ENCODE data around the gene LECT2.

LECT2 gene

DNA sequence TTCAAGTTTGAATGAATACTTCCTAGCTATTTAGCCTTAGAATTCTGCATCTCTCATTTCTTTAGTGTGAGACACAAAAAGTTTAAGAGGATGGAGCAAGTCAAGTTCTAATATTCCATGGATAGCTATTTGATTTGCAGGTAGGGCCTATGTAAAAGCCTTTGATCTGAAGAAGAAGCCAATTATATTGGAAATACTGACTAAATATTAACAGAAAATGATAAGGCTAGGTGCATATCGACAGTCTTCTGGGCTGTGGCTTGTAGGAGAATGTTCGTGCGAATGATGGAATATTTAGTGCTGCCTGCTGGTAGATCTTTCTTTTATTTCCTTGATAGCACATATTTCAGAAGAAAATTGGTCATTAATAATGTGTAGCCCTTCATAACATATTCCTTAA lies at the start of gene LECT2:
Gene LECT2, minus strand, starts transcription at position 85 of the 400 bp plus-strand sequence. CDS start 150 bp downstream, outside the sequence.
- no peak for DNase-seq

DNA sequence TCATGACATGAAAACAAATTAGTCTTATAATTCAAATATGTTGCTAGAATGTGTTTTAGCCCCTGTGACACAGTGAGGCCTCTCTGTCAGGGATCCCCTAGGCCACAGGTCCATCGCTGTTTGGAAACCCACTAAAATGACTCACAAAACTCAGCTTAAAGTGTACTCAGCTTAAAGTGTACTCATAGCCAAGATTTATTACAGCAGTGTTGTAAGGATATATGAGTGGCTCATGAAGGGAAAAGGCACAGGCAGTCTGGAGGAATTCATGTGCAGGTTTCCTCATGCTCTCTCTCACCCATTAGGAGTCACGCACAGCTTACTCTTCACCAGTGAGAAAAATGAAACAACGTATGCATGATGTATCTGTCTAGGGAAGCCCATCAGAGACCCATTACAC lies 49.7 kb upstream of the LECT2 start:
- no peak for DNase-seq

DNA sequence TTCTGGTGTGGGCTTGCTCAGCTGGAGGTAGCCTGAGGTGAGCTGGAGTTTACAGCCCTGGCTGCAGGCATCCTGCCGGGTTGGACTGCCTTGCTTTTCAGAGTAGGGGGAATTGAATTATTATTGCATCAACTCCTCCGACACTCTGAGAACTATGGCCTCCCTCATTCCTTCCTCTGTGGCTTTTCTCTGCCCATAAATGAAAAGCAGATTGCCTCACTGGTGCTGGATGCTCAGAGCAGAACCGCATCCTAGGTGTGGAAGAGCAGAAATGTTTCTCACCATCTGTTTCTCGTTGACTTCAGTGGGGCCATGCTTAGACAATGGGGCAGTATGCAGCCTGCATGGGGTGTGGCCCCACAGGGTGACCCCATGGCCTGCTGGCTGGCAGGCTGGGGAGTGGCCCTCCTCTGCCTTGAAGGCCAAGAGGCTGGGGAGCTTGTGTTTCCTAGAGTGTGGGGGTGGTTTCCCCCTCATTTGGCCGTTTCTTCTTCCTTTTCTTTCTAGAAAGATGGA lies 46.7 kb upstream of the LECT2 start:
- no peak for DNase-seq

DNA sequence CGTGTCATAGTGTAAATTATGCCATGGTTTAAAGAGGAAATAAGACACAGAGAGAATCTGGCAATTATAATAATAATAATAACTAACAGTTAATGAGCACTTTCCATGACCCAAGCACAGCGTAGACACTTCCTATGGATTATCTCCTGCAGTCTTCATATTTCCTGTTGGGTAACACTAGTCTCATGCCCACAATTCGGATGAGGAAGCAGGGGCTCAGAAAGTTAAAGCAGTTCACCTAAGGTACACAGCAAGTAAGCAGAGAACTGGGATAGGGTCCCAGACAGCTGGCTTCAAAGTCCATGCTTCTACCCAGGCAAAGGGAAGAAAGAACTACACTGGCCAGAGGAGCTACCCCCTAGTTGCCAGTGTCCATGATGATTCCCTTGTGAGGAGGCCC lies 46.1 kb upstream of the LECT2 start:
- DNase-seq = no peak

DNA sequence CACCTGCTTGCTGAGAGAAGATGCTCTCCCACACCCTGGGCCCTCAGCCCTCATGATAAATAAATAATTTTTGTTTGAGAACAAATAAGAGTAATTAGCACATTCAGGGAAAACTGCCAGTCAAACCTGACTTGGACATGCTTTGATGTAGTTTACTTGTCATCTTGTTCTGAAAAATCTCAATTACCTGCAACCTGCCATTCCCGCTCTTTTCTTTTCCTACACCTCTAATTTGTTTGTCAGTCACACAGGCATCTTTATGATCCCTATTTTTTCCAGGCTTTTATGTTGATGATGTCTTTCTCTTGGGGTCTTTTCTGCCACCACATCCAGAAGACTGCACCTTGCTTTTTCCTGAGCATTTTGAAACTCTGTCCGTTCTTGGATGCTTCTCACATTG lies 45.4 kb upstream of the LECT2 start:
- no peak for DNase-seq

DNA sequence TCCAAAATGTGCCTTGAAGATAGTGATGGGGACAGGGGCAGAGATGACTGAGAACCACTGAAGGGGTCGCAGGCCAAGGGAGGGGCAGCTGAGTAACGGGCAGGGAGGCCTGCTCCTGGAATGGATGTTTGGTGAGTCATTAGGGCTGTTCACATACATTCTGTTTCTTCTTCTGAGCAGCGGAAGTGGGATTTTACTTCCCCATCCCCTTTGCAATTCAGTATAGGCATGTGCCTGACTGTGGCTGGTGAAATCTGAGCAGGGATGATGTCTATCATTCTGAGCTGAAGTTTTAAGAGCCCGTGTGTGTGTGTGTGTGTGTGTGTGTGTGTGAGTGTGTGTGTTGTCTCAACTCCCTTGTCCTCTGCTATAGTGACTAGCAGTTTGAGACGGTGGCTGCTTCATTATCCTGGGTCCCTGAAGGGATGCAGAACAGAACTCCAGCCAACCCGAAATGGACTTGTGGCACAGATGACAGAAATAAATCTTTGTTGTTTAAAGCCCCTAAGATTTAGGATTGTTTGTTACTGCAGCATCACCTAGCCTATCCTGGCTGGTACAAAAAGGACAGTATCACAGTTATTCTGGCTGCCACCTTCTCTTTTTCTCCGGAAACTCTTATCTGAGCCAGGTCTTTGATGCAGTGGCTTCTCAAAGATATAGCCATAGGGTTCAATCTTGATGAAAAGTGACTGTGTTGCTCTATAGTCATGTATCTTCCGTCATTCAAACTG lies 44.8 kb upstream of the LECT2 start:
- DNase-seq = peak in 1 of 2 donors; percentile 43

DNA sequence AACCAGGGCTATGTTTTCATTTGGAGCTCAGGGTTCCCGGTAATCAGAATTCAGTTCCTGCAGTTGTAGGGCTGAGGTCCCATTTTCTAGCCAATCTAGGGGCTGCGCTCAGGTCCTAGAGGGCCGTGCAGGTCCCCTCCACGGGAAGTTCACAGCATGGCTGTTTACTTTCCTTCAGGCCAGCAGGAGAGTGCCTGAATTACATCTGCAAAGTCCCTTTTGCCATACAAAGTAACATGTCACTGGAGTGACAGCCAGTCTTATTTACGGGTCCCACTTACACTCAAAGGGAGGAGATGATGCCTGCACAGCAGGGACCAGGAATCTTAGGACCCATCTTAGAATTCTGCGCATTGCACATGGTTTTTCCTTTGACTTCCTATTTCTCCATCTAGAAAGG lies 44.1 kb upstream of the LECT2 start:
- DNase-seq = no peak

DNA sequence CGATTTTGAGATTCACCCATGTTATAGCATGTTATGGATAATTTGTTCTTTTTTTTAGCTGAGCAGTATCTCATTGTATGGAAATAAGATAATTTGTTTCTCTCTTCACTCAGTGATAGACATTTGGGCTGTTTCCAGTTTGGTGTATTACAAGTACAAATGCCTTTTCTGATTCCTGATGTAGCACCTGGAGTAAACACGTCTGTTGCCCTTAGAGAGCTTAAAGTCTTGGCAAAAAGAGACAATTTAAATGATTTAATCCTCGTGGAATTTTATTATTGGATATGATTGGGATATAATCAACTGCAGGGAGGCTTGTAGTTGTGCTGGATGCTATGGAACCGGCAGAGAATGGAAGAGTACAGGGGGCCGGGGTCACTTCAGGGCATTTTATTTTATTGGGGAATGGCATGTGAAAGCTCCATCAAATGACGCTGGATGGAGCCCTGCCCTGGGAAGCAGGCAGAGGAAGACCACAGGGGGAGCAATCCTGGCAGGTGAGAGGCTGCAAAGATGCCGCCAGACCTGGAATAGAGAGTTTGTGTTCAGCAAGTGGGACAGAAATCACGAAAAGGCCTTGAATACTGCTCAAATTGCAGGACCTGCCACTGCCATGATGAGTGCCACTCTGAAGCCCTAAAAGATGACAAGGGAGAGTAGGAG lies 43.0 kb upstream of the LECT2 start:
- DNase-seq = no peak

DNA sequence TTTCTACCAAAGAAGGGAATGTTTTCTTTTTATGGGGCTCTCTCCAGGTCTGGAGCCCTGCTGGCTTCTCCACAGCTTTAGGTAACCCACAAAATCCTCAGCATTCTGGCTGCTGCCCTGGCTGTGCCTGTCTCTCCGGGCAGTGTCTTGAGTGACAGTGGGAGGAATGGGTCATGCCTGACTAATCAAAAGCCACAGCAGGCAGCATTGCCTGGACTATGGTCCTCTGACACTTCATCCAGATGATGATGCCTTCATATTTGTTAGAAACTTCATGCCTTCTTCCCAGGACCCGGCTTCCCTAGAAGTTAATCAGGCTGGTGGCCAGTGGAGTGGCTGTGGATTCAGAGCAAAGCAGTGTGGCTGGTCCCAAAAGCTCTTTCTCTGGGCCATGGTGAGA lies 41.8 kb upstream of the LECT2 start:
- no peak for DNase-seq

DNA sequence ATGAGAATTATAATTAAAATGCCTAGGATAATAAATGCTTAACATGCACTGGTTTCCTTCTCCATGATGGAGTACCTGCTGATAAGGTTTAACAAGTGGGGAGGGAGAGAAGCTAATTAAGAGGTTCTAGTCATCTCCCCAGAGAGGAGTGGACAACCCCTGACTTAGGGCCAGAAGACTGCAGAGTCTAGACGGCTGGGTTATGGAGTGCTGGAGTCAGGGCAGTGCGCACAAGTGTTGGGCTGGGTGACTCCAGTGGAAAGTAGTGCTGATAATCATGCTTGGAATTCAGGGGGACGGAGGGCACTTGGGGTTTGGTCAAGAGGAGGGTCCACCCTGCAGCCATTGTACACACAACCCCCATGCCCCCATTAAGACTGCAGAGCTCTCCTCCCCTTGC lies 41.2 kb upstream of the LECT2 start:
- DNase-seq = no peak

DNA sequence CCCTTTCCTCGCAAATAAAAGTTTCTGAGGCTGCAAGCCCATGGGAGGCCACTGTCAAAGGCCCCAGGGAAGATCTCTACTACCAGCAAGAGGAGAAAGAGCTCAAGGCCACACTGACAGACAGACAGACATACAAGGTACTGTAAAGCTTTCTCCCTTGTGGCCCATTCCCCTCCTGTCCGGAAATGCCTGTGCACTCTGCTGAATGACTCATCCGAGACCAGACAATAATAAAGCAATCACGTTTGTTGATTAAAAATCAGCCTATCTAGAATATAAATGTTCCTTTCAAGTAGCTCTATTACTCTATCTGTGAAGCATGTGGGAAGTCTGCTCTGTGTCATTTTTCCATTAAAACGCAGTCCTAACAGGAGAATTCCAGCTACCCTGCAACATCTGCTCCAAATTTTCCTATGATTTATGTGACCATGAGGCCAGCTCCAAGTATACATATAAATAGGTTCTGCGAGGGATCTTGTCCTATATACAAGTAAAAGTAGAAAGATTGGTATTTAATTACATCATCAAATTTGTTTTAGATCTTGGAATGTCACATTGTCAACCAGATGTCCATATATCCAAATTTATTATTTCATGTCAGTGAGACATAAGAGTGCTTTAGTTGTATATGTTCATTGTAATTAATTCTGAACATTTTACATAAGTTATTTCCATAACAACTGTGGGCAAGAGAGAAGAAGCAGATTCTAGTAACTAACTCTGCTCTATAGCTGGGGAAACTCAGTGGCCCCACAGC lies 39.3 kb upstream of the LECT2 start:
- DNase-seq = no peak

DNA sequence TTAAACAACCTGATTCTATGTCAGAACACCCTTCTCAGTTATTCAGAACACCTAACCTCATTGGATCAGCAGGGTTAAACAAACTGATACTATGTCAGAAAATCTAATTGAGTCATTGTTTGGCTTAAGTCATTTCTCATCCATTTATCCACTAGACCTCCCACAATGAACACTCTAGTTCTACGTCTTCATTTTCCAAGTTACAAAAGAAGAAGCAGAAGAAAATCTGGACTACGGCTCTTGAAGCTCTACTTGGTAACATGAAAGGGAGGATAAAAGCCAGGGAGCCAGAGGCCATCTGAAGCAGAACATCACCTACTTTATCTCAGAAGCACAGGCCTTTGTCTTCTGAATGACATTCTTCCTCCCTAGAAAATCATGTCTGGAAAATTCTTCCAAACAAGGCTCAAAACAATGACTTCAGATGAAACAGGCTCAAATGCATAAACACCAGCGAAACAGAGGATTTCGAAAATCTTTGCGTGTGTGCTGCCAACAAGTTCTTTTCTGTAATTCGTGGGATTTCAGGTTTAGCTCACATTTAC lies 38.6 kb upstream of the LECT2 start:
- DNase-seq = no peak

DNA sequence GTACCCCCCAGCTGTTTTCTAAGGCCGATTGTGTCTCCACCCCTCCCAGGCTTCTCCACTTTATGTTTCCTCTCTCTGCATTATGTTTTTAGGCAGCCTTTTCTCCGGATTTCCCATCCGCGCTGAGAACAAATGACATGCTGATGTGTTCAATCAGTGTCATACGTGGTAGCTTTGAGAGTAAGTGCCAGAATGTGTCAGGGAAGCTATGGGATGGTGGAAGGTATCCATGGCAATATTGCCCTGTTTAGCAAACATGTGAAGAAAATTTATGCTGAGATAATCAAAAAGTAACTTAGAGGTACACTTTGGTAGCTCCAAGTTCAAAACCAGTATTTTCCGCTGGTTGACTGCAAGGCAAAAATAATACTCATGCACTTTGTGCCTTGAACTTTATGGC lies 36.6 kb upstream of the LECT2 start:
- DNase-seq = no peak

DNA sequence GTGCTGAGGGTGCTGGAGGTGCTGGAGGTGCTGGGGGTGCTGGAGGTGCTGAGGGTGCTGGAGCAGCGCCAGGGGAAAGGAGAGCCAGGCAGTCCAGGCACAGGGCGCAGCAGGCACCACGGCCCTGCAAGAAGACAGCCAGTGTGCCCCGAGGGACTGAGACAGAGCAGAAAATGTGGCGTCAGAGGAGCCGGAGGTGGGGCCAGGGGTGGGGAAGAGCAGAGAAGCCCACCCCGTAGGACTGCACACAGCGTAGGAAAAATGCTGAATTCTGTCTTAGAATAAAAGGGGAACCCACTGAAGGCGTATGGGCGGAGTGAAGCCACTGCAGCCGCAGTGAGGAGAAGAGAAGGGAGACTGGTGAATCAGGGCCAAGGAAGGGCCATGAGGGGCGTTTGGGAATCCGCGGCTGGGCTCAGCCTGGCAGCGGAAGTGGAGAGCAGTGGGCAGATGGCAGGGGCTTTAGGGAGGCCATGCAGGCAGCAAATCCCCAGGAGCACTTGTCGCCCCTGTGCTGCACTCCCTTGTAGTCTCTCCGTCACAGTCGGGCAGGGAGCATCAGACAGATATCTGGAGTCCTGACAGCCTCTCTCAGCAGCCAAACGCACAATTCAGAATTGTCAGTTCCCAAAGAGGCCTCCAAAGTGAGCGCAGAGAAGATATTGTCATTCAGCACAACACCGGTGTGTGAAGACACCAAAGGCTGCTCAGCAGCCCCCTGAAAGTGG lies 35.9 kb upstream of the LECT2 start:
- no peak for DNase-seq

DNA sequence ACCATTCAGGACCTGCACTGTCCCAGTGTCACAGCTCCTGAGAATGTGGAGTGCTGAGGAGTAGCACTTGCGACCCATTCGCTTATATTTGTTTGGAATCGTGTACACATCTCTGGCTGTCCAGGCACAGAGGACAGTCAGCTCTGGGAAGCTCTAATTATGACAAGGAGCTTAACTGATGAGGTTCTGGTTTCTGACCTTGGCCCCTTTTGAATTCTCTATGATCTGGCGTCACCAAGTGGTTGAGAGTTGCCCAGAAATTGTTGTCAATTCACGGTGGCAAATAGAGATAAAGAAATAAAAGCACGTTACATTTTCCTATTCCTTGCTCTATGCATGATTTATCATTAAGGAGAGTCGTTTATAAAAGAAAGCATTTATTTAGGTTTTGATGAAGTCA lies 34.9 kb upstream of the LECT2 start:
- no peak for DNase-seq

DNA sequence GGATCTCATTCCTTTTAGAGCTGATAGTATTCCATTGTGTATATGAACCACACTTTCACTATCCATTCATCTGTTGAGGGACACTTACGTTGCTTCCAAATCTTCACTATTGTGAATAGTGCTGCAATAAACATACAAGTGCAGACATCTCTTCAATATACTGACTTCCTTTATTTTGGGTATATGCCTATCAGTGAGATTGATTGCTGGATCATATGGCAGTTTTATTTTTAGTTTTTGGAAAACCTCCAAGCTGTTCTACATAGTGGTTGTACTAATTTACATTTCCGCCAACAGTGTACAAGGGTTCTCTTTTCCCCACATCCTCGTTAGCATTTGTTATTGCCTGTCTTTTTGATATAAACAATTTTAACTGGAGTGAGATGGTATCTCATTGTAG lies 33.8 kb upstream of the LECT2 start:
- no peak for DNase-seq

DNA sequence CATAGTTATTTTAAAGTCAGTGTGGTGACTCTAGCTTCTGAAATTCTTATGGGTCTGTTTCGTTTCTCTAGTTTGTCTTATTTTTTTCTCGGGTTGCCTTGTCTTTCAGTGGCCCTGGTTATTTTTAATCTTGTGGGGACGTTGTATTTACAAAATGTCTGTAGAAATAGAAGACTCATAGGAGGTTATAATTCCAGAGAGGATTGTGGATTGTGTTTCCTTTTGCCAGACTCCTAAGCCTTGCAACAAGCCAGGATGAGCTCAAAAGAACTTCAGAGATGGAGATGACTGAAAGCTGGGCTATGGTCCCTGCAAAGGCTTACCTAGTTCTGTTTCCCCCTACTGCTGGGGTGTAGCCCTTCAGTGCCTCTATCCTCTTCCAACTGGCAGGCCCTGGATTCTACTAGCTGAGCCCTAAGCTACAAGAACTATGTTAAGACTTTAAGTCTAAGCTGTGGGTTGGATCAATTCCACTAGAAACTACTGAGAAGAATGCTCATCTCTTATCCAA lies 32.2 kb upstream of the LECT2 start:
- no peak for DNase-seq

DNA sequence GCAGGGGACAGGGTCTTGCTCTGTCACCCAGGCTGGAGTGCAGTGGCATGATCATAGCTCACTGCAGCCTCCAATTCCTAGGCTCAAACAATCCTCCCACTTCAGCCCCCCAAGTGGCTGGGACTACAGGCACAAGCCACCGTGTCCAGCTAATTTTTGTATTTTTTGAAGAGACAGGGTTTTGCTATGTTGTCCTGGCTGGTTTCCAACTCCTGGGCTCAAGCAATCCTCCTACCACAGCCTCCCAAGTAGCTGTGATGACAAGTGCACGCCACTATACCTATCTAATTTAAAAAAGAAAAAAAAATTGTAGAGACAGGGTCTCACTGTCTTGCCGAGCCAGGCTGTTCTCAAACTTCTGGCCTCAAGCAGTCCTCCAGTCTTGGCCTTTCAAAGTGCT lies 31.6 kb upstream of the LECT2 start:
- no peak for DNase-seq

DNA sequence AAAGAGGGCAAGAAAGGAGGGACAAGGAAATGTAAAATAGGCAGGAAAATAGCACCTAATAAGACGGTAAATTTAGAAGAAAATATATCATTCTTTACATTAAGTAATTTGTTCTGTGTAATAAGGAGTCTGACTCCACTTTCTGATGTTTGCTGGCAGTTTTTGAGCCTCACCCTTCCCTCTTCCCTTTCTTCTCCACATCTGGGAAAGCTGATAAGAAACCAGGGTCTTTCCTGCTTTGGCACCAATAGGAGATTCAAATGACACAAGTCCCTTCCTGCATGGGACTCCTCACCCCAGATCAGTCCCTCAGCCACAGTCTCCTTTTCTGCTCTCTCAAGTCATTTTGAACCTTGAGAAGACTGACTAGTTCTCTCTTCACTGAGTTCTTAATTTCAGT lies 31.2 kb upstream of the LECT2 start:
- no peak for DNase-seq

DNA sequence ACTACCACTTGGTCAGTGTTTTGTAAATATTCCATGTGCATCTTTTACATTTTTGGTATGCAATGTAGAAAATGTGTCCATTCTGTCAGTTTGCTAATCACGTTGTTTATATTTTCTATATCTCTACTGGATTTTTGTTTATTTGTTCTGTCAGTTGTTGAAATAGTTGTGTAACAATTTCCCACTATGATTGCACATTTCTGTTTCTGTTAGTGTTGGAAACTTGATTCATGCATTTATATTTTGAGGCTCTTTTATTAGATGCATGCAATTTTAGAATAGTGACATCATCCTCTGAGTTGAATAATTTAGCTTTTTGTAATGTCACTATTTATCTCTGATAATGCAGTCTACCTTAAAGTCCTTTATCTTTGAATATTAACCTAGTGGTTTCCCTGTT lies 25.8 kb upstream of the LECT2 start:
- DNase-seq = no peak

DNA sequence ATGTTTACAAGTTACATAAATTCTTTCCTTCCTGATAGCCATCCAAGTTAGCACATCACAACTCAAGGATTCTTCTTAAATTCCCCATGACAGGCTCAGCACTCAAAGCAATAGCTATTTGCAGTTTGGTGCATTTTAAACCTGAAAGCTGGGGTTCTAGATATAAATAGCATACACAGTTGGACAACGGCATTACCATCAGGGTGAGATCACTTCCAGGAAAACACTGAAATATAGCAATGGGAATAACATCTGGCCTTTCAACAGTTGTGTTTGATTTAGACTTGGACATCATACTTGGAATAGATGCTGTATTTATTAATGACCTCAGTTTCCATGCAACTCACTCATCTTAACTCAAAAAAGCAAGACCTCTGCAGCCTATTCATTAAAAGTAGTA lies 24.7 kb upstream of the LECT2 start:
- DNase-seq = no peak

DNA sequence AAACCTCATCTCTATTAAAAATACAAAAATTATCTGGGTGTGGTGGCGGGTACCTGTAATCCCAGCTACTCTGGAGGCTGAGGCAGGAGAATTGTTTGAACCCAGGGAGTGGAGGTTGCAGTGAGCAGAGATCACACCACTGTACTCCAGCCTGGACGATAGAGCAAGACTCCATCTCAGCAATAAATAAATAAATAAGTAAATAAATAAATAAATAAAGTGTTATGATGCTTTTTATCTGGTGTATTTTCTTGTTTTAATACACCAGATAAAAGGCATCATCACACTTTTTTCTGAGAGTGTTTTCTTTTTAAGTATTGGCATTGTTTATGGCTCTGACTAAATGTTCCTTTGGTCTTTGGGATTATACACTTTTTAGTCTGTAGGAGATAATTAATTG lies 24.2 kb upstream of the LECT2 start:
- DNase-seq = no peak

DNA sequence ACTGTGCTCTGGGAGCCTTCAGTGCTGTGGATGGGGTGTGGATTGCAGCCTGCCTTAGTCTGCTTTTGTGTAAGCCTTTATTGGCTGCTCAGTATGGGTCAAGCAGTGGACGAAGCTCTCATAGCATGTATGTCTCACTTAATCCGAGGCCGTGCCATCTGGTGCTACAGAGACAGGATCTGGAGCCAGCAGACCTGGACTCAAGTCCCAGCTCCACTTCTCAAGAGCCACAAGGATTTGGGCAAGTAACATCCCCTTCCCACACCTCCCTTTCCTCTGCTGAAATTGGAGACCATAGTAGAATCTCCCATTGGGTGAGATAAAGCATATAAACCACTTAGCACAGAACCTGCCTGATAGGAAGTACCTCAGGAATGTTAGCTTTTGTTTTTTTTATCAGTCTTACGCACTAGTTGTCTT lies 23.4 kb upstream of the LECT2 start:
- DNase-seq = no peak
